22Rv1 (cell line): ENCODE data around the gene CHKA.

Experiments used
- CTCF ChIP-seq: fragments of 450-650 bp; IDR thresholded peaks from 2 replicates; pipeline ENCODE4 v1.5.1; 2017; ENCODE audit warnings: mild to moderate bottlenecking
- ZFX ChIP-seq: fragments of 450-650 bp; IDR thresholded peaks from 2 replicates; pipeline ENCODE4 v1.6.1; 2017; ENCODE audit warnings: antibody characterized with exemption, borderline replicate concordance

GRCh38 chr11:68041617-68042218 lies 79.5 kb downstream of the CHKA start:
- TF ChIP-seq CTCF (no peak), ZFX (no peak)
